LHCN-M2 (cell line): ENCODE measurements around the gene GOLGA3. TPM values are rescaled to one million over a fixed set of nuclear protein-coding genes. Genes with fewer than 3 reads are reported as not detected.
"Not testable (repeated sequence)": the region's sequence is repeated elsewhere in the genome, so short reads cannot be mapped to it uniquely, and the experiment has no call there.

Experiments used
- DNase-seq: peaks from one replicate; pipeline ENCODE4 v3.0.0-alpha.2; 2012; ENCODE audit warnings: low read depth
- total RNA-seq: library from RNA; depleted of rRNA; stranded (reverse); fragments of >200 nt; gene quantifications from 2 replicates; pipeline ENCODE4 v1.2.3, GENCODE V29; 2014

The GOLGA3 gene
- total RNA-seq, 1 experiment from 2014 or later: 64.2 TPM

- no peak for DNase-seq
Measured at GRCh38 chr12:132754160-132754932, 74.3 kb downstream of the GOLGA3 start.

- DNase-seq: not testable (repeated sequence)
Measured at GRCh38 chr12:132753670-132754069, 75.0 kb downstream of the GOLGA3 start.

GRCh38 chr12:132748319-132748718, 80.3 kb downstream of the GOLGA3 start:
- no peak for DNase-seq

- DNase-seq: no peak
Measured at GRCh38 chr12:132747896-132748295, 80.8 kb downstream of the GOLGA3 start.

- no peak for DNase-seq
Measured at GRCh38 chr12:132747395-132747794, 81.3 kb downstream of the GOLGA3 start.

GRCh38 chr12:132746613-132747012, 82.1 kb downstream of the GOLGA3 start:
- DNase-seq: no peak

- DNase-seq: no peak
Measured at GRCh38 chr12:132743831-132744230, 84.8 kb downstream of the GOLGA3 start.

- no peak for DNase-seq
Measured at GRCh38 chr12:132741620-132742019, 87.0 kb downstream of the GOLGA3 start.

- no peak for DNase-seq
Measured at GRCh38 chr12:132740652-132741051, 88.0 kb downstream of the GOLGA3 start.

GRCh38 chr12:132740313-132740646, 88.4 kb downstream of the GOLGA3 start:
- no peak for DNase-seq

GRCh38 chr12:132739600-132740312, 88.9 kb downstream of the GOLGA3 start:
- DNase-seq: no peak

GRCh38 chr12:132736913-132737312, 91.8 kb downstream of the GOLGA3 start:
- no peak for DNase-seq

GRCh38 chr12:132736378-132736777, 92.3 kb downstream of the GOLGA3 start:
- DNase-seq: no peak

GRCh38 chr12:132735496-132735895, 93.2 kb downstream of the GOLGA3 start:
- no peak for DNase-seq

- no peak for DNase-seq
Measured at GRCh38 chr12:132734206-132734605, 94.5 kb downstream of the GOLGA3 start.

- no peak for DNase-seq
Measured at GRCh38 chr12:132731574-132731973, 97.1 kb downstream of the GOLGA3 start.

GRCh38 chr12:132730353-132730752, 98.3 kb downstream of the GOLGA3 start:
- DNase-seq: no peak

GRCh38 chr12:132729541-132730320, 98.9 kb downstream of the GOLGA3 start:
- DNase-seq: no peak

- no peak for DNase-seq
Measured at GRCh38 chr12:132728502-132728901, 100.2 kb downstream of the GOLGA3 start.

- no peak for DNase-seq
Measured at GRCh38 chr12:132727091-132727794, 101.4 kb downstream of the GOLGA3 start.

- no peak for DNase-seq
Measured at GRCh38 chr12:132726386-132726785, 102.3 kb downstream of the GOLGA3 start.
